BLaER1 treated with 17β-estradiol and CSF1 and Interleukin-3, amounts not matched to agents 10 nM and 100 nM (cell line): ENCODE measurements around the gene GJB6.

Experiments
- H3K27ac ChIP-seq, 11 experiments: shearing (Covaris generic); formaldehyde crosslinking; 2 replicates each; pipeline ENCODE4 v1.8.1; 2022
- H3K27me3 ChIP-seq, 11 experiments: shearing (Covaris generic); formaldehyde crosslinking; 2 replicates each; pipeline ENCODE4 v1.8.1; 2022
- H3K36me3 ChIP-seq, 11 experiments: shearing (Covaris generic); formaldehyde crosslinking; 2 replicates each; pipeline ENCODE4 v1.8.1; 2022
- H3K4me1 ChIP-seq, 10 experiments: shearing (Covaris generic); formaldehyde crosslinking; 2 replicates each; pipeline ENCODE4 v1.8.1; 2022
- H3K4me2 ChIP-seq, 11 experiments: shearing (Covaris generic); formaldehyde crosslinking; 2 replicates each; pipeline ENCODE4 v1.8.1; 2022
- H3K4me3 ChIP-seq, 10 experiments: shearing (Covaris generic); formaldehyde crosslinking; 2 replicates each; pipeline ENCODE4 v1.8.1; 2022
- H3K9ac ChIP-seq, 11 experiments: shearing (Covaris generic); formaldehyde crosslinking; 2 replicates each; pipeline ENCODE4 v1.8.1; 2022
- H3K9me3 ChIP-seq, 11 experiments: shearing (Covaris generic); formaldehyde crosslinking; replicated peaks in 1 of 11; 2 replicates each; pipeline ENCODE4 v1.8.1; 2022
- H4K20me1 ChIP-seq, 11 experiments: shearing (Covaris generic); formaldehyde crosslinking; 2 replicates each; pipeline ENCODE4 v1.8.1; 2022
- Cebpa-rat ChIP-seq, 11 experiments: shearing (Covaris generic); IDR thresholded peaks; 2 replicates each; pipeline ENCODE4 v1.8.1; 2022

Gene GJB6

DNA sequence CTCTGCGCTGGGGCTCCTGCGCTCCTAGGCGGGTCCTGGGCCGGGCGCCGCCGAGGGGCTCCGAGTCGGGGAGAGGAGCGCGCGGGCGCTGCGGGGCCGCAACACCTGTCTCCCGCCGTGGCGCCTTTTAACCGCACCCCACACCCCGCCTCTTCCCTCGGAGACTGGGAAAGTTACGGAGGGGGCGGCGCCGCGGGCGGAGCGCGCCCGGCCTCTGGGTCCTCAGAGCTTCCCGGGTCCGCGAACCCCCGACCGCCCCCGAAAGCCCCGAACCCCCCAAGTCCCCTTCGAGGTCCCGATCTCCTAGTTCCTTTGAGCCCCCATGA, 39.3 kb downstream of the GJB6 start, which contains the start of gene GJB2:
Gene GJB2 (minus strand): TSS at position 103 of the 326 bp plus-strand sequence. CDS start 3,357 bp downstream, outside the sequence.
- Histone ChIP-seq H4K20me1 (peaks cover 0 to 31% (median 16%) of the 10 kb centered on the region in 11 experiments; a peak in 15 of 22 replicates), H3K27ac (no peak within 1 kb of the TSS), H3K4me1 (peaks cover 19 to 38% (median 26%) of the 10 kb centered on the region in 10 experiments), H3K9me3 (peaks cover 0 to 6% (median 0%) of the 10 kb centered on the region in 11 experiments; a peak in 2 of 22 replicates), H3K4me3 (peak within 1 kb of the TSS; percentile 58 to 76 (median 65)), H3K36me3 (no peaks in the 10 kb centered on the region), H3K4me2 (peak within 1 kb of the TSS; percentile 95 to 99 (median 97)), H3K27me3 (peaks cover 71 to 93% (median 81%) of the 10 kb centered on the region in 11 experiments), H3K9ac (peak within 1 kb of the TSS; percentile 10 to 77 (median 50); a peak in 17 of 22 replicates)
- TF ChIP-seq Cebpa-rat (IDR thresholded peaks at IDR 0.05), result no peak

DNA sequence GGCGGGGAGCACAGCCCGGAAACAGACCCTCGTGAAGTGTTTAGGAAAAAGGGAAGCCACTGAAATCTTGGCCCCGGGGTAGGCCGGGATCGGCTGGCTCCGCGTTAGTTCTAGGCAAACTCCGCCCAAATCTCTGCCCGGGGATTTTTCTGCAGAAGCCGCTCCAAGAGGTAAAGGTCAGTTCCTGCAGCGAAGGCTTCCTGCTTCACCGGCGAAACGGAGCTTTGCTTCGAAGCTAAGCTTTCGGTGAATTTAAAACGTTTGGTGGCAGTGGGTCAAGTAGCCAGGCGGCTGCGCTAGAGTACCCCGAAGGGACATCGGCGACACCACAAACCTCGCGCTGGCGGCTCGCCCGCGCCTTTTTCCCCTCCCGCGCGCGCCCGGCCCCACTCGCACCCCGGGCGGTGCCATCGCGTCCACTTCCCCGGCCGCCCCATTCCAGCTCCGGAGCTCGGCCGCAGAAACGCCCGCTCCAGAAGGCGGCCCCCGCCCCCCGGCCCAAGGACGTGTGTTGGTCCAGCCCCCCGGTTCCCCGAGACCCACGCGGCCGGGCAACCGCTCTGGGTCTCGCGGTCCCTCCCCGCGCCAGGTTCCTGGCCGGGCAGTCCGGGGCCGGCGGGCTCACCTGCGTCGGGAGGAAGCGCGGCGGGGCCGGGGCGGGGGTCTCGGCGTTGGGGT, 39.8 kb downstream of the GJB6 start:
- Histone ChIP-seq H4K20me1 (peaks cover 0 to 31% (median 16%) of the 10 kb centered on the region in 11 experiments; a peak in 15 of 22 replicates), H3K4me3 (peak overlapping the region; percentile 58 to 76 (median 65)), H3K4me1 (peaks cover 19 to 38% (median 26%) of the 10 kb centered on the region in 10 experiments), H3K36me3 (no peaks in the 10 kb centered on the region), H3K27me3 (peaks cover 71 to 93% (median 81%) of the 10 kb centered on the region in 11 experiments), H3K9ac (peak overlapping the region; percentile 10 to 77 (median 50); a peak in 17 of 22 replicates), H3K4me2 (peak overlapping the region; percentile 95 to 99 (median 97)), H3K9me3 (peaks cover 0 to 6% (median 0%) of the 10 kb centered on the region in 11 experiments; a peak in 2 of 22 replicates), H3K27ac (no peak overlapping the region)
- TF ChIP-seq Cebpa-rat (IDR thresholded peaks at IDR 0.05), result no peak

DNA sequence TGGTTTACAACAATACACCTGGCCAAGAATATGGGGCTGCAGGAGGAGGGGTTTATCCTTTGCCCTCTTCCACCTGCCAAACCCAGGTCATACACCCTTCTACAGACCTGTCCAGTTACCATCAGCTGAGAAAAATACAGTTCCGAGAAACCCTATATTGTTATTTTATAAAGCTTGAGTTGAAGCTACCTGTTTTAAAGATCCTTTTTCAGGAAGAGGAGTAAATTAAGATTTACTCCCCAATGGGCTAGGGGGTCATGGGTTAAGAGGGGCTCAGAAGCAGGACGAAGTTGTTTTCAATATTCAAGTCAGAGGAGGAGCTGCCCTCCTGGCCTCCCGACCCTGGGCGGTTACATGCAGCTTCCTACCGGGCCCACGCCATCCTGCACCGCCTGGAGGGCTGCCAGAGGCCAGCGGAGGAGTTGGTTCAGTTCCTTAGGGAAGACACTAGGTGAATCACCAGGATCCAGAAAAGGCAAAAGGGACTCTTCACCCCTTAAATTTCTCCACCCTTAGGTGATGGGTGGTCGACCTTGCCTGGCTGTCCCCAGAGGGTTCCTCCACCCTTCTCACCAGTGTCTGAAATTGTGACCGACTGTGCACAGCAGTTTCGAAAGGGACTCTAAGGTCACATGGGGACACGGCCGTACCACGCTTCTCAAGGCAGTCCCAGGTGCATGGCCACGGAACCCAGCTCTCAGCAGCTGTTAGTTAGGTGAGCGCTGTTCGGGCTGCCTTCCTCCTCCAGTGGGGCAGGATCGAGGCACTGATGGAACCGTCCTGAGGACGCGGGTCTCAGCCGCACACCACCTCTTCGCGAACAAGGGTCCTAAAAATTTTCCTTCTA, 40.6 kb downstream of the GJB6 start:
- Histone ChIP-seq H4K20me1 (peaks cover 0 to 31% (median 16%) of the 10 kb centered on the region in 11 experiments; a peak in 15 of 22 replicates), H3K36me3 (no peaks in the 10 kb centered on the region), H3K27ac (no peak overlapping the region), H3K9ac (peak overlapping the region in 4 of 11 experiments; percentile 50 to 69 (median 60); a peak in 6 of 22 replicates), H3K4me2 (peak overlapping the region; percentile 95 to 99 (median 97)), H3K9me3 (peaks cover 0 to 6% (median 0%) of the 10 kb centered on the region in 11 experiments; a peak in 2 of 22 replicates), H3K4me3 (peak overlapping the region; percentile 58 to 76 (median 65); a peak in 19 of 20 replicates), H3K27me3 (peaks cover 66 to 86% (median 74%) of the 10 kb centered on the region in 11 experiments), H3K4me1 (peaks cover 19 to 38% (median 26%) of the 10 kb centered on the region in 10 experiments)
- no peak for TF ChIP-seq Cebpa-rat (IDR thresholded peaks at IDR 0.05)

DNA sequence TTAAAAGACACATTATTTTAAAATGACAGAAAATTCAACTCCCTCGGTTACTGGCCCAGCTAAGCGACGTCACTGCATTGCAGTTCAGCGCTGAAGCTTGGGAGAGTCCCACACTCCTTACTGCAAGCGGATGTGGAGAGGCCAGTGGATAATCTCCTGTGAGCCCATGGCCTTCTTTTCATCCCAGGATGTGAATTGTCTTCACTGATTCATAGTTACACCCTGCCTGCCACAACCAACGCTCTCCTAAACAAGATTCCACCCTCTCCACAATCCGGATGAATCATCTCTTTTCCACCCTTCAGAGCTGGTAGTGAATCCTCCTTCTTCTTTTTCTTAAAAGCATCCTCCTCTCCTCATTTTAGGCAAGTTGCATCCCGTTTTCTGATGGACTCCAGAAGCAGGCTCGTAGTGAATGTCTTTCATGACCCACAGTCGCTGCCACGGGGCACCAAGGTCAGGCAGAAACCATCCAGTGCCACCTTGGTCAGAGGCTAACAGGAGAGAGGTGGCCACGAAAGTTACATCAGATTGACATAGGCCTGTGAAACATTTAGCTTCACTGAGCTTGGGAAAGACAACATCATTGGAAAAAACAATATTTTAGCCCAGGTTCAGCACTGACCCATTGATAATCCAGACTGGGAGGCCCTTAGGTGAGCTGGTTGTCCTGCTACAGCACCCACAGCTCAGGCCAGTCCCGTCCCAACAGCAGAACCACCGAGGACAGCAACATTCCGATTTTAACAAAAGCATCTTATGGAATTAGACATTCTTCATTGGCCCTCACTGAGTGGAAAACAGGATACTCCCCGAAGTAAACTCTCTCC, 41.4 kb downstream of the GJB6 start:
- Histone ChIP-seq H3K4me3 (no peak overlapping the region), H3K27ac (no peak overlapping the region), H3K36me3 (no peaks in the 10 kb centered on the region), H3K4me2 (no peak overlapping the region), H3K4me1 (peaks cover 19 to 38% (median 26%) of the 10 kb centered on the region in 10 experiments), H4K20me1 (peaks cover 0 to 31% (median 16%) of the 10 kb centered on the region in 11 experiments; a peak in 15 of 22 replicates), H3K27me3 (peaks cover 57 to 78% (median 65%) of the 10 kb centered on the region in 11 experiments), H3K9ac (no peak overlapping the region), H3K9me3 (peaks cover 0 to 6% (median 0%) of the 10 kb centered on the region in 11 experiments; a peak in 2 of 22 replicates)
- TF ChIP-seq Cebpa-rat (IDR thresholded peaks at IDR 0.05), result no peak

DNA sequence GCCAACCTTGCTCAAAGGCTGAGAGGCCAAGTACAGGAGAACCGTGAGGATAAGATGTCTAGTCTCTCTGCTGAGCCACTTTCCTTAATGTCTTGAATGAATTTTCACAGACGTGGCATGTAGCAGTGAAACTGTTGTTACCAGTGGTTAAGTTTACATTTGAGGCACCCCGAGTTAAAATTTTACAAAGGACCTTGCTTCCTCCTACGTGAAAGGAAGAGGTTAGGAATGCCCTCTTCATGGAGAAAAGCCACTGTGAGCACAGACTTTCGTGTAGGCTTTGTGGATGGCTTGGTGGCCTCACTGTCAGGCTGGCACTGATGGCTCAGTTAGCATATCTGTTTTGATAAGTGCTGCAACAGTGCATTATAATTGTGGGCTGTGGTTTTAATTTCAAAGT, 42.0 kb downstream of the GJB6 start:
- Histone ChIP-seq H3K4me1 (peaks cover 19 to 38% (median 26%) of the 10 kb centered on the region in 10 experiments), H4K20me1 (peaks cover 0 to 31% (median 16%) of the 10 kb centered on the region in 11 experiments; a peak in 15 of 22 replicates), H3K36me3 (no peaks in the 10 kb centered on the region), H3K4me3 (no peak overlapping the region), H3K9ac (no peak overlapping the region), H3K4me2 (no peak overlapping the region), H3K27ac (no peak overlapping the region), H3K27me3 (peaks cover 51 to 71% (median 59%) of the 10 kb centered on the region in 11 experiments), H3K9me3 (peaks cover 0 to 6% (median 0%) of the 10 kb centered on the region in 11 experiments; a peak in 2 of 22 replicates)
- TF ChIP-seq Cebpa-rat (IDR thresholded peaks at IDR 0.05), result no peak

DNA sequence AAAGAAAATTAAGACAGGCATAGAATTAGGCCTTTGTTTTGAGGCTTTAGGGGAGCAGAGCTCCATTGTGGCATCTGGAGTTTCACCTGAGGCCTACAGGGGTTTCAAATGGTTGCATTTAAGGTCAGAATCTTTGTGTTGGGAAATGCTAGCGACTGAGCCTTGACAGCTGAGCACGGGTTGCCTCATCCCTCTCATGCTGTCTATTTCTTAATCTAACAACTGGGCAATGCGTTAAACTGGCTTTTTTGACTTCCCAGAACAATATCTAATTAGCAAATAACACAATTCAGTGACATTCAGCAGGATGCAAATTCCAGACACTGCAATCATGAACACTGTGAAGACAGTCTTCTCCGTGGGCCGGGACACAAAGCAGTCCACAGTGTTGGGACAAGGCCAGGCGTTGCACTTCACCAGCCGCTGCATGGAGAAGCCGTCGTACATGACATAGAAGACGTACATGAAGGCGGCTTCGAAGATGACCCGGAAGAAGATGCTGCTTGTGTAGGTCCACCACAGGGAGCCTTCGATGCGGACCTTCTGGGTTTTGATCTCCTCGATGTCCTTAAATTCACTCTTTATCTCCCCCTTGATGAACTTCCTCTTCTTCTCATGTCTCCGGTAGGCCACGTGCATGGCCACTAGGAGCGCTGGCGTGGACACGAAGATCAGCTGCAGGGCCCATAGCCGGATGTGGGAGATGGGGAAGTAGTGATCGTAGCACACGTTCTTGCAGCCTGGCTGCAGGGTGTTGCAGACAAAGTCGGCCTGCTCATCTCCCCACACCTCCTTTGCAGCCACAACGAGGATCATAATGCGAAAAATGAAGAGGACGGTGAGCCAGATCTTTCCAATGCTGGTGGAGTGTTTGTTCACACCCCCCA, 43.2 kb downstream of the GJB6 start:
- Histone ChIP-seq H3K27me3 (peaks cover 39 to 60% (median 48%) of the 10 kb centered on the region in 11 experiments), H3K27ac (no peak overlapping the region), H3K9me3 (peaks cover 0 to 6% (median 0%) of the 10 kb centered on the region in 11 experiments; a peak in 2 of 22 replicates), H3K36me3 (no peaks in the 10 kb centered on the region), H3K4me2 (peak overlapping the region in 8 of 11 experiments; percentile 1 to 67 (median 33); a peak in 9 of 22 replicates), H3K9ac (no peak overlapping the region), H3K4me3 (no peak overlapping the region), H4K20me1 (peaks cover 0 to 23% (median 9%) of the 10 kb centered on the region in 11 experiments; a peak in 15 of 22 replicates), H3K4me1 (peaks cover 19 to 32% (median 21%) of the 10 kb centered on the region in 10 experiments)
- no peak for TF ChIP-seq Cebpa-rat (IDR thresholded peaks at IDR 0.05)

DNA sequence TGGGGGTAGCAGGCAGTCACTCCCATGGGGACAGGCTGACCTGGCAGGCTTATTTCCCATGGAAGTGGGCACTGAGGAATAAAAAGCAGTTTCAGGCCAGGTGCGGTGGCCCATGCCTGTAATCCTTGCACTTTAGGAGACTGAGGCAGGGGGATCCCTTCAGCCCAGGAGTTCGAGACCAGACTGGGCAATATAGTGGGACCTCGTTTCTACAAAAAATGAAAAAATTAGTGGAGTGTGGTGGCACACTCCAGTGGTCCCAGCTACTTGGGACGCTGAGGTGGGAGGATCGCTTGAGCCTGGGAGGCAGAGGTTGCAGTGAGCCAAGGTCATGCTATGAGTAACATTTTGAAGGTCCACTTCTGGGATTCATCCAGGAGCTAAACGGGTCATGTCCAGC, 45.3 kb downstream of the GJB6 start:
- H3K27me3 ChIP-seq, result peaks cover 18 to 38% (median 26%) of the 10 kb centered on the region in 11 experiments
- no peaks in the 10 kb centered on the region for H3K36me3 ChIP-seq
- no peak overlapping the region for H3K4me3 ChIP-seq
- no peak overlapping the region for H3K4me2 ChIP-seq
- TF ChIP-seq Cebpa-rat (IDR thresholded peaks at IDR 0.05), result no peak
- peaks cover 0 to 6% (median 0%) of the 10 kb centered on the region in 11 experiments; a peak in 2 of 22 replicates for H3K9me3 ChIP-seq
- peaks cover 0 to 4% (median 0%) of the 10 kb centered on the region in 11 experiments; a peak in 3 of 22 replicates for H4K20me1 ChIP-seq
- H3K4me1 ChIP-seq, result peaks cover under 1 to 11% (median 6%) of the 10 kb centered on the region in 10 experiments; a peak in 14 of 20 replicates
- no peak overlapping the region for H3K9ac ChIP-seq
- H3K27ac ChIP-seq, result no peak overlapping the region
